Body of pancreas (tissue), 4 donors: ENCODE measurements around the gene ESYT2.

Experiments used
- POLR2A ChIP-seq, 3 donors: fragments of 450-650 bp; IDR thresholded peaks; one replicate each; pipeline ENCODE4 v1.6.1; 2016; ENCODE audit warnings: antibody characterized with exemption in 3 of 3, mild to moderate bottlenecking in 2 of 3
- TF ChIP-seq, protein P1 (sequence below), 7 experiments: fragments of 450-650 bp in 4 of 7; fragments of 200-600 bp in 3 of 7; sonication (generic) in 3 of 7; IDR thresholded peaks; one replicate each; pipeline ENCODE4 v1.5.1; 2016 to 2019; ENCODE audit warnings: antibody characterized with exemption in 7 of 7

DNA sequence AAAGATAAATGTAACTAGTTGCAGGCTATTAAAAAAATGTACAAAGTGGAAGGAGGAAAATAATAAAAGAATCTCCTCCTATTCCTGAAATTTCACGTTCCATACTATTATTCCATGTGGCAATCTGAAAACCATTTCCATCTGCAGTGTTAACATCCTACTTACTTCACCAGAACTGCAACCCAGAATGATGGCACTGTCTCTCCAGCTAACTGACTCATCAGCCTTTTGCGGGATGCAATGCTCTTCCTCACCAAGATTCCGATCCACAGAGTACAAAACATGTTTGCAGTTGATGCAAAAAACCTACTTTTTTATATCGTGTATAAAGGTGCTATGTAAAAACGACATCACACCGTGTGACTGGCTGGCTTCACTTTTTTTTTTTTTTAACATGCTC, 50.8 kb downstream of the ESYT2 start:
- TF ChIP-seq, protein P1, sequence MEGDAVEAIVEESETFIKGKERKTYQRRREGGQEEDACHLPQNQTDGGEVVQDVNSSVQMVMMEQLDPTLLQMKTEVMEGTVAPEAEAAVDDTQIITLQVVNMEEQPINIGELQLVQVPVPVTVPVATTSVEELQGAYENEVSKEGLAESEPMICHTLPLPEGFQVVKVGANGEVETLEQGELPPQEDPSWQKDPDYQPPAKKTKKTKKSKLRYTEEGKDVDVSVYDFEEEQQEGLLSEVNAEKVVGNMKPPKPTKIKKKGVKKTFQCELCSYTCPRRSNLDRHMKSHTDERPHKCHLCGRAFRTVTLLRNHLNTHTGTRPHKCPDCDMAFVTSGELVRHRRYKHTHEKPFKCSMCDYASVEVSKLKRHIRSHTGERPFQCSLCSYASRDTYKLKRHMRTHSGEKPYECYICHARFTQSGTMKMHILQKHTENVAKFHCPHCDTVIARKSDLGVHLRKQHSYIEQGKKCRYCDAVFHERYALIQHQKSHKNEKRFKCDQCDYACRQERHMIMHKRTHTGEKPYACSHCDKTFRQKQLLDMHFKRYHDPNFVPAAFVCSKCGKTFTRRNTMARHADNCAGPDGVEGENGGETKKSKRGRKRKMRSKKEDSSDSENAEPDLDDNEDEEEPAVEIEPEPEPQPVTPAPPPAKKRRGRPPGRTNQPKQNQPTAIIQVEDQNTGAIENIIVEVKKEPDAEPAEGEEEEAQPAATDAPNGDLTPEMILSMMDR (IDR thresholded peaks at IDR 0.05), result no peak
- TF ChIP-seq POLR2A (IDR thresholded peaks at IDR 0.05), result no peak
